HG02981 (cell line): ENCODE results near the gene ZNF212.

Experiments
- ATAC-seq: cut with Tn5 transposase; IDR thresholded peaks from one replicate; pipeline ENCODE4 v1.9.1; 2021; ENCODE audit warnings: mild to moderate bottlenecking, moderate library complexity; ENCODE audit not compliant: unreplicated experiment

The ZNF212 gene

DNA sequence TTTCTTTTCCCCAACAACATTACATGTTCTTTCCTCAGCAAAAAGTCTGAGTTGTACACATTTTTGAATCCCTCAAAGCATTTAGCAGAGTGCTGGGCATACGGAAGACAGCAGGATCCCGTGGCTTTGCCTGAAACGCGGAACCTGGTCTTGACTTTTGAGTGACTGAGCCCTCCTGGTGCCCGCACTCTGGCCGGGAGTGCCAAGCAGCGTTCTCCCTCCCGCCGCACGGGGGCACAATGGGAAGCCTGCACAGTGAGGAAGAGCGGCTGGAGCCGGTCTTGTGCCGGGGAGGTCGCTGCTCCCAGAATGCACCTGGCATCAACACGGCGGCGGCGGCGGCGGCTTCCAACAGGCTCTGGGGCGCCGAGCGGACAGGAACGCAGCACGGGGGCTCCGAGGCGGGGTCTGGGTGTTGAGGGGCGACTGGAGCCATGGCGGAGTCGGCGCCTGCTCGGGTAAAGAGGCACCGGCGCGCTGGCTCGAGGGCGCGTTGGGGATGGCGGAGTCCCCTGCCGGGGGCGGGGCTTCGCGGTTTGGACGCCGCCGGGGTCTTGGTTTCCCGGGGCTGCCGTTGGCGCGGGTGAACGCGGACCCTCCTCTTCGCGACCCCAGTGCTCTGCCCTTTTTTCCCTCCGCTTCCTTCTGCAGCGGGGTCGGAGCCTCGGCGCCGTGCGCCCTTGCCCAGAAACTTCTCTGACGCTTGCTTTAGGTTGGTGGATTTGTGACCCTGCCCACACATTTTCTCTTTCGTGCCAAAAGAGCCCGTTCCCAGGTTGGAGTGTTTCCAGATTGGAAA is at the start of gene ZNF212:
TSS of gene ZNF212 (plus strand) at position 307 of the 799 bp plus-strand sequence. CDS start at position 435, 128 bp downstream.
- ATAC-seq = peak; percentile 100

DNA sequence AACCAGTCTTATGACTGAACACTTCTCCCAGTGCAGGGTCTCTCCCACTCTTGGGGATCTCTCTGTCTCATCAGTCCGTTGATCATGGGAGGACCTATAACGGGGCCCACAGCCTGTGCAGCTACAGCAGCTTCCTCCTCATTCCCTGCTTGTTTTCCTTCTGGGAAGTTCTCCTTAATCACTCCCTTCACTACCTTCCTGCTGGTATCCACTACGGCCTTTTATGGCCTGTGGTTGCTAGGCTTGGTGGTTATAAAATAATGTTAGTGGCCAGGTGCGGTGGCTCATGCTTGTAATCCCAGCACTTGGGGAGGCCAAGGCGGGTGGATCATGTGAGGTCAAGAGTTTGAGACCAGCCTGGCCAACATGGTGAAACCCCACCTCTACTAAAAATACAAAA is 47.6 kb upstream of the ZNF212 start:
- ATAC-seq = no peak

DNA sequence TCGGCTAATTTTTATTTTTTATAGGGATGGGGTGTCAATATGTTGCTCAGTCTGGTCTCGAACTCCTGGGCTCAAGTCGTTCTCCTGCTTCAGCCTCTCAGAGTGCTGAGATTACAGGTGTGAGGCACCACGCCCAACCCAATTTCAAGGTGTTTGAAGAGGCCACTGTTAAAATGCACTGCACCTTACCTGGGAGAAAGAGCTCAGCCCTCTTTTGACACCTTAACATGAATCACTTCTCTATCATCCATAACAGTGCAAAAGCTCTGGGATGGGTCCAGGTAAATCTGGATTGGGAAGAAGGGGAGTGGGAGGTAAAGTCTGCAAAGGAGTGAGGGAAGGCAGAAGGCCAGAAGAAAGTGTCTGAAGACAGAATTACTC is 44.7 kb upstream of the ZNF212 start:
- ATAC-seq = no peak

DNA sequence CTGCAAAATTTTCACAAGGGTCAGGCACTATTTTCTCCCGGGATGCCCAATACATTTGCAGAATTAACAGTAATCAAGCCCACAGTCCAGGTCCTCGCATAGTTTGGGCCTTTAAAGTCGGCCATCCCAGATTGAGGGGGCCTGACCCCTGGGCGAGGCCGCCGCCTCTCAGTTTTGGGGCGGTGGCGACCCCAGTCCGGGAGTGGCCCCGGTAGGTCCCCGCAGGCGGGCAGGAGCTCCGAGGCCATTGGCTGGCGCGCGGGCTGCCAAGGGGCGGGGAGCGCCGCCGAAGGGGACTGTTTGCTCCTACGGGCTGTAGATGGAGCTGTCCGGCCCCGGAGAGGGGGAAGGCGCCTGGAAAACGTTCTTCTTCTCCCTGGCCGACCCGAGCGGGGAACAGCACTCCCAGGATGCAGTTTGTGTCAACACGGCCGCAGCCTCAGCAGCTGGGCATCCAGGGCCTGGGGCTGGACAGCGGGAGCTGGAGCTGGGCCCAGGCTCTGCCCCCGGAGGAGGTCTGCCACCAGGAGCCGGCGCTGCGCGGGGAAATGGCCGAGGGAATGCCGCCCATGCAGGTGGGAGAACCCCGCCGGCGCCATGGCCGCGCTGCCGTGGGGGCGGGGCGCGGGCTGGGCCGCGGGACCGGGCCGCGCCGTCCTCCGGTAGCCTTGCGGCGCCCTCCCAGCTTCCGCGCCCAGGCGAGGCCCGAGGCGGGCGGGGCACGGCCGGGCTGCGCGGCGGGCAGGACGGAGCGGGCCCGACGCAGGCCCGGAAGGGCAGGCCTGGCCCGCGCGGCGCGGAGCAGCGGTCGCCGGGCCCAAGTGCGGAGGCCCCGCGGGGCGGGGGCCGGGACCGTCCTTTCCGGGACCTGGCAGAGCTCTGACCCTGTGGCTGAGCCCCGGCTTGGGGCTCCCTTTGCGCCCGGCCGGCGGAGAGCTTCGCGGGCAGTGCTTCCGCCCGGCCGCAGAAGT is 44.0 kb upstream of the ZNF212 start, which contains the start of gene ZNF282:
TSS of gene ZNF282 (plus strand) at position 367 of the 971 bp plus-strand sequence. CDS start at position 411, 44 bp downstream.
- ATAC-seq = peak; percentile 92

DNA sequence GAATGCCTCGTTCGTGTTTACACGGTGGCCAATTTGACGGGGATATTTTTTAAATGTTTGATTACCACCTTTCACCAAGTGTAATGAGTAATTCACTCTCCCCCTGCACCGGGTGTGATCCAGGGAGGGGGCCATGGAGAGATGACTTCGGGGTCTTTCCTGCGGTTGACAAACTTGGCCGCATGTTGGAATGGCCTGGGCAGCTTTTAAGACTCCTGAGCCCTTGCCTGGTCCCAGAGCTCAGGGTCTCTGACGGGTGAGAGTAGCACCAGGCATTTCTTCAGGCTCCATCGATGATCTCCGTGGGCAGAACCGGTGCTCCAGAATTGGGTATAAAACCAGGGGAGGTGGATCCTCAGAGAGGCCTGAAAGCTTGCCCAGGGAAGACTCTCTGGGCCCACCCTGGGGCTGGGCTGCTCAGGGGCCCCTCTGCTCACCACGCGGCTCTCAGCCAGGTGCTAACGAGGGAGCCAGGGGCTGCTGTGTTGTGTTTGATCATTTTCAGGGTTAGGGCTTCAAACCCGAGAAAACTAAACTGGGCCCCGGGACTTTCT is 43.2 kb upstream of the ZNF212 start:
- peak; percentile 7 for ATAC-seq

DNA sequence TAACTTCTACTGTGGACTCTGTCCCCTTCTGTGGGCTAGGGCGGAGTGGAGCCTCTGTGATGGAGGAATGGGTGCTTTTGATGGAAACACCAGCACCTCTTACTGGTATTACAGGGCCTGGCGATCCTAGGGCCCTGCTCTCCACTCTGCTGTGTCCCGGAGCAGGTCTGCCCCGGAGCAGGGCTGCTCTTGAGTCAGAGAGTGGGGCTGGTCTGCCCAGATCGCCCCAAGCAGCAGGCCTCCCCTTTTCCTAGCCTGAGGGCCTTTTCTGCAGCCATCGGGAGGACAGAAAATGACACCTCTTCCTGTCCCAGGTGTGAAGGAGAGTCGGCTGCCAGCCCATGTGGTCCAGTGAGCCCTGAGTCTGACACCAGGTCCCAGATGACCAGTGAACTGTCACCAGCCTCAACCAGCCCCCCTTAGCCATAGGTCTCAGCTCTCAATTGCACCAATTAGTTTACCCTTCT is 42.7 kb upstream of the ZNF212 start:
- ATAC-seq = peak; percentile 7

DNA sequence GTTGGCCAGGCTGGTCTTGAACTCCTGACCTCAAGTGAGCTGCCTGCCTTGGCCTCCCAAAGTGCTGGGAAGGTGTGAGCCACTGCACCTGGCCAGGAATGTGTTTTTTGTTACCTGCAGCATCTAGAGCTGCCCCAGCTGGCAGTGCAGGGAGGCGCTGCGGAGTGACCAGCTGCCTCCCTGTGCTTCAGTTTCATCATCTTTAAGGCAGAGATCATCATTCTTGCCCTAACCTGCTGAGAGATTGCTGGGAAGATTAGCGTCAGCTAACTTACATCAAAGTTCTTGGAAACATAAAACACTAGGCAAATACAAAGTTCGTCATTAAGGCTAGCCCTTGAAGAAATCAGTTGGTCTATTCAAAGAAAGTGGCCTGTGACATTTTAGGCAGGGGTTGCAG is 41.8 kb upstream of the ZNF212 start:
- ATAC-seq = no peak

DNA sequence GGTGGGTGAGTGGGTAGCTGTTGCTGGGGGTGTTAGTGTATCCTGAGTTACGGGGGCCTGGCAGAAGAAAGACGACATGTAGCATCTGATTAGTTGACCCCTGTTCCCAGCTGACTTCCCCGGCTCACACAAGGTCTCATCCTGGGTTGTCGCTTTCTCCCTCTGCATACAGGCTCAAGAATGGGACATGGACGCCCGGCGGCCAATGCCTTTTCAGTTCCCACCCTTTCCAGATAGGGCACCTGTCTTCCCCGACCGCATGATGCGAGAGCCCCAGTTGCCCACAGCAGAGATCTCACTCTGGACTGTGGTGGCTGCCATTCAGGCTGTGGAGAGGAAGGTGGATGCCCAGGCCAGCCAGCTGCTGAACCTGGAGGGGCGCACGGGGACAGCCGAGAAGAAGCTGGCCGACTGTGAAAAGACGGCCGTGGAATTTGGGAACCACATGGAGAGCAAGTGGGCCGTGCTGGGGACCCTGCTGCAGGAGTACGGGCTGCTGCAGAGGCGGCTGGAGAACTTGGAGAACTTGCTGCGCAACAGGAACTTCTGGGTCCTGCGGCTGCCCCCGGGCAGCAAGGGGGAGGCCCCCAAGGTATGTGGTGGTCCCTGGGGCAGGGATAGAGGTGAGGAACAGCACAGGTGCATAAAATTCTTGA is 41.2 kb upstream of the ZNF212 start:
- no peak for ATAC-seq

DNA sequence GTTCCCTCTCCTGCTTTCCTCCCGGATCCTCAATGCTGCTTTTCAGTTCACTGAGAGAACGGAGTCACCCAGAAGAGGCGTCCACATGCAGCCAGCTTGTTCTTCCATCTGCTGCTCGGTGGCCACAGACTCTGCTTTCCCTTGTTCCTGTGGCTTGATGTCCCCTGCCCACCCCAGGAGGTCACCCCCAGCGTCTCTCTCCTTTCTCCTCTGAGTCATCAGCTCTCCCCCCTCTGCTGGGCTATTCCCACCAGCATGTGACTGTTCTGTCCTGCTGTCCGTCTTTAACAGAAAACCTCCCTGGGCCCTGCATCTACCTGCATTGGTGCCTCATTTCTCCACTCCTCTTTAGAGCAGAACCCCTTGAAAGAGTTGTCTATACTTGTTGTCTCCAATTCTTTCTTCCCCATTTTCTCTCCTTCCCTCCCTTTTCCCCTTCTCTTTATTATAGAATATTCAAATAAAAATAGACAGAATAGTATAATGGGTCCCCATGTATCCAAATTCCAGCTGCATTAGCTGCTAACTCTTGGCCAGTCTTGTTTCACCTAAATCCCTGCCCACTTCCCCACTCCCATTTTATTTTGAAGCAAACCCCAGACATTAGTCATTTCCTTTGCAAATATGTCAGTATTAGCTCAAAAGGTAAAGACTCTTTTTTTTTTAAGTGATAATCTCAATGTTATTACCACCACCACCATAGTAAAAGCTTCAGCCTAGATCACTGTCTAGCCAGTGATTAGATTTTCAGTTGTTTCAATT is 40.0 kb upstream of the ZNF212 start:
- ATAC-seq = no peak

DNA sequence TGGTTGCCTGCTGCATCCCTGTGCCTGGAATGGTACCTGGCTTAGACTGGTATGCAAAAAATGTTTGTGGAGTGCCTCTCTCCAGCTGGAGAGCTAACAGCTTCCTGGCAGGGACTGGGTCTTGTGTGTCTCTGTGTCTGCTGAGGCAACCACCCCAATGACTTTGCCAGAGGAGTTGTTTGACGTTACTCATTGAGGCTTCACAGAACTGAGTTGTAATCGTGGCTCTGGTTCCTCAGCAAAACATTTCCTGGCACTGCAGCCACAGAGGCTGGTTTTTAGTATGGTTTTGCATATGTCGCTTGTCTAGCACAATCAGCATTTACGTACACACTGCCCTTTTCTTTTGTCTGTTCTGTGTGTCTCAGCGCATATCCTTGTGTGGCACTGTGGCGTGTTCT is 36.6 kb upstream of the ZNF212 start:
- no peak for ATAC-seq

DNA sequence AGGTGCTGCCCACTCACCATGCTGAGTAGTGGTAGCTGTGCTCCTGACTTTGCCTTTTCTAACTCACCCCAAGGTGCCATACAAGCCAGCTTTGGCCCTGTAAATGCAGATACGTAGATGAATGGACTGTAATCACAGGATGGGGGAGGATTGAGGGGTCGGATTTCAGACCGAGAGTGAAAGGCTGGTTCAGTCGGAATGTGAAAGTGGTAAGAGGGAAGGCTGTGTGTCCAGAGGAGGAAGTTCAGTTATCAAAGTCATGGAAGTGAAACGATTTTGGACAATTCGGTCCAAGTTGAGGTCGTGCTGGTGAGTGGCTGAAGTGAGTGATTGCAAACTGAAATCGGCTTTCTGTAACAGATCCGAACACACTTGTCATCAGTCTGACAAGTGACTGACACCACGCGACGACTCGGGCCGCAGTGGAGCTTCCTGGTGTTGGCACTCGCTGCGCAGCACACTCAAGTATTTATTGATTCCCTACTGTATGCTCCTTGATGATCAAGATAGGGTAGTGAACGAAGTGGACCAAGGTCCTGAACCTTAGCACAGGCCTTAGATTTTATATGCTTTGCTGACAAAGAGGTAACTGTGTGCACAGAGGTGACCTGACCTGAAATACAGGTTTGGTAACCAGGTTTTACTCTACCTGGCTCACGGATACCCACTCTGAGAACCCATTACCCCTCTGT is 33.6 kb upstream of the ZNF212 start:
- no peak for ATAC-seq

DNA sequence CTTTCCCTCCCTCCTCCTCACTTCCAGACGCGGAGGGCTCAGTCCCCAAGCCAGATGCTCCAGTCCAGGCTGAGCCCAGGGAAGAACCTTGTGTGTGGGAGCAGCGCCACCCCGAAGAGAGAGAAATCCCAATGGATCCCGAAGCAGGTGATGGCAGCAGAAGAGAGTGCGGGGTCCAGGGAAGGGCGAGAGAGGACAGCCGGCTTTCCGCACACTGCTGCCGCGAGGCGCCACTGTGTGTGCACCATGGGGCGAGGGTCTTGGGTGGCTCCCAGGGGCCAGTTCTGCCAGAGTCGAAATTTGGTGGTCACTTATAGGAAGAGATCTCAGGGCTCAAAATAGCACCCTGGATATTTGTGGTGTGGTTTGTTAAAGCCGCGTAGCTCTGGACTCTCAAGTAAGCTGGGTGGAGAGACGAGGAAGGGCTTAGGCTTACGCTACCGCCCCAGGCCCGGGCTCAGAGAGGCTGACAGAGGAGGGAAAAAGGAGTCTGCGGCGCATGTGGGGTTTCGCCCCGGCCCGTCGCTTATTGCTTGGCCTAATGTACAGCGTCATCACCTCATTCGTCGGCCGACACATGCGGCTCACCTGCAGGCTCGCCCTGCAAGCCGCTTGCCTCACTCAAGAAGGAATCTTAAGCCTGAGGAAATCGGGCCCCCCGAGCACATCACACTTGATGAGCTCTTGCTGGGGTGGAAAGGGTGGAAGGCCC is 32.0 kb upstream of the ZNF212 start:
- ATAC-seq = no peak

DNA sequence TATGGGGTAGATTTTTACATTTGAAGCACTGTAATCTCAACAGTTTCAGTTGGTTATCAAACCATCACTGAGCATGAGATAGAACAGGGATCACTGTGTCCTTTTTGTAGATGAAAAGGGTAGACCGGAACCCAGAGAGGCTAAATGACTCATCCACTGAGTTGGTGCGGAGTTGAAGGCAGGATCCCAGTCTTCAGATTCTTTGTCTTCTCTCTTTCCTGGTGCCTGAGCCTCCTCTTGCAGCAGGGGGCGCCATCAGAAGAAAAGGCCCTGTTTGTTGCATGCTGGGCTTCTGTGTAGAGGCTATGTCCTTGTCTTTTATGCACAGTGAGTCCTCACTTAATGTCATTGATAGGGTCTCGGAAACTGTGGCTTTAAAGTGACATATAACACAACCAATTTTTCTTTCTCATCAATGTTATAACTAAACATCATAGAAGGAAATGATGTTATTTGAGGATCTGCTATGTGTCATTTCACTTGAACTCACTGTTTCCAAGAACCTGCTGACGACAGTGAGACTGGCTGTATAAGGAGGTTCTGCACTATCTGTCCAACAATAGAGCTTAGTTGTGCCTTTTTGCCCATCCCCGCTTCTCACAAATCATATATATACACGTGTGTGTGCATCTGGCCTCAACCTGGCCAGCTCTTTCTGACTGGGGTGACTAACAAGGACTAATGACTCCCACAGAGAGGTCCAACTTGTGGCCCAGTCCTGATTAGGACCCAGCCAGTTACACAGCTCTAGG is 29.8 kb upstream of the ZNF212 start:
- ATAC-seq = no peak

DNA sequence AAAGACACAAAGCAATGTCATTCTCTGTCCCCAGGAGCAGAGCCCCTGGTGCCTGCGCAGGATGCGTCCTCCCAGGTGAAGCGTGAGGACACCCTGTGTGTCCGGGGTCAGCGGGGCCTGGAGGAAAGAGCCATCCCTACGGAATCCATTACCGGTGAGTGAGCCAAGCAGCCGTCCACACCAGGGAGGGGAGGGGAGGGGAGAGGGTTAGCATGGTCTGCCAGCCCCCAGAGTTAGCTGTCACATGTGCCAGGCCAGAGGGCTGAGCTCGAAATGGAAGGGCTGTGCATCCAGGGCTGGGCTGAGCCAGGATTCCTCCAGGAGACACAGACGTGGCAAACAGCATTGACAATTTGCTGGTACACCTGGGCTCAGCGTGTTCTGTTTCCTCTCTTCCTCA is 28.9 kb upstream of the ZNF212 start:
- no peak for ATAC-seq

DNA sequence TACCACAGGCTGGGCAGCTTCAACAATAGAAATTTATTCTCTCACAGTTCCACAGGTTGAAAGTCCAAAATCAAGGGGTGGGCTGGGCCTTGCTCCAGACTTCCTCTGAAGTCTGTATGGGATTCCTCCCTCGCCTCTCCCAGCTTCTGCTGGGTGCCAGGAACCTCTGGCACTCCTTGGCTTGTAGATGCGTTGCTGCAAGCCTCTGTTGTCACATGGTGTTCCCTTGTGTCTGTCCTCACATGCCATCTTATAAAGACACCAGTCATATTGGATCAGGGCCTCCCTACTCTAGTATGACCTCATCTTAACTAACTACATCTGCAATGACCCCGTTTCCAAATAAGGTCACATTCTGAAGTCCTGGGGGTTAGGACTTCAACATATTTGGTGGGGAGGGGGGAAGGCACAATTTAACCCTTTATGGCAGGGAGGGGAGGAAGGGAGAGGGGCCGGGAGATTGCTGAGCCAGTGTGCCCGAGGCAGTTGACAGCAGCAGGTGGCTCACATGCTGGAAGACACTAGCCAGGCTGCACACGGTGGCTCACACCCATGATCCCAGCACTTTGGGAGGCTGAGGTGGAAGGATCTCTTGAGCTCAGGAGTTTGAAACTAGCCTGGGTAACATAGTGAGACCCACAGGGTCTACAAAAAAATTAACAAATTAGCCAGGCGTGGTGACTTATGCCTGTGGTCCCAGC is 25.3 kb upstream of the ZNF212 start:
- no peak for ATAC-seq

DNA sequence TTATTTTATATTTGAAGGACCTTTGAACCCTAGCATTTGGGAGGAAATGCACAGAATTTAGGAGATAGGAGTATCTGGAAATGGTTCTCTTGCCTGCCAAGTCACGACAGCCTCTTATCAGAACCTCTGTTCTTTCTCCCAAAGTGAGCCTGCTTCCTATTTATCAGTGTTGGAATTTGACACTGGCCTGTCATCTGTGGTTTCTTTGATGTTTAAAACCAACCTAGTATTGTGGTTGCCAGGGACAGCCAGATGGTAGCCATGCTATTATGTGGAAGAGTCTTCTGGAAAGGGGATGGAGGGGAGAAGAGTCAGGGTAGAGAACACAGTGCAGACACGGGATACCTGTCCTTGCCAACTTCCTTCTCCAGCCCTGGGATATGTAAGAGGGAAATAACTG is 23.0 kb upstream of the ZNF212 start:
- no peak for ATAC-seq

DNA sequence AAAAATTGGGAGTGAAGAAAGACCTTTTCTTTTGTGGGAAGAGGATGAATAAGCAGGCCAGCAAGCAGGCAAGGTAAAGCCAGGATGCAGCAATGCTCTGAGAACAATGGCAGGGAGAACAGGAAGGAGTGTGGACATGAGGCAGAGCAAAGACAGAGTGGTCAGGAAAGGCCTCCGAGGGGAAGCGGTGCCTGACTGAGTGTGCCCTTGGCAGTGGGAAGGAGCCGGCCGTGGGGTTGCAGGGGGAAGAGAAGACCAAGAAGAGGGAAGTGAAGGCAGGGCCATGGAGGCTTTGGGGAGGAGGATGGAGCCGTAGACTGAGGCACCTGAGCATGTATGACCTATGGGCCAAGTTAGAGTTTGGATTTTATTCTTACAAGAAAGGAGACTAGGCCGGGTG is 21.9 kb upstream of the ZNF212 start:
- ATAC-seq = no peak
